GM12801 (cell line): Measurements from ENCODE around the gene IRS1.

Source experiments
- CTCF ChIP-seq: IDR thresholded peaks from one replicate; pipeline ENCODE4 v1.5.1; 2011; ENCODE audit warnings: control low read depth; ENCODE audit not compliant: insufficient read length; ENCODE audit errors: extremely low read depth

IRS1 gene

GRCh38 chr2:226715347-226715990, 84.2 kb downstream of the IRS1 start:
- TF ChIP-seq CTCF: no peak

- TF ChIP-seq CTCF: no peak
Measured at GRCh38 chr2:226712941-226713340, 86.7 kb downstream of the IRS1 start.

- TF ChIP-seq CTCF: no peak
Measured at GRCh38 chr2:226711606-226712296, 87.9 kb downstream of the IRS1 start.

- no peak for TF ChIP-seq CTCF
Measured at GRCh38 chr2:226707499-226707898, 92.1 kb downstream of the IRS1 start.

GRCh38 chr2:226705965-226706364, 93.7 kb downstream of the IRS1 start:
- no peak for TF ChIP-seq CTCF

- no peak for TF ChIP-seq CTCF
Measured at GRCh38 chr2:226705133-226705886, 94.3 kb downstream of the IRS1 start.

- no peak for TF ChIP-seq CTCF
Measured at GRCh38 chr2:226703514-226703913, 96.1 kb downstream of the IRS1 start.
